Nephron progenitor cell (in vitro differentiated cells): ENCODE results near the gene ZNF546.

Experiments used
- DNase-seq: peaks from one replicate; pipeline ENCODE4 v3.0.0; 2021
- H3K27ac Mint-ChIP-seq: 2 replicates; pipeline ENCODE4 v1.8.0; 2021; ENCODE audit warnings: mild to moderate bottlenecking, moderate library complexity, mixed read lengths
- H3K27me3 Mint-ChIP-seq: 2 replicates; pipeline ENCODE4 v1.8.0; 2021; ENCODE audit warnings: mild to moderate bottlenecking, low read depth, mixed read lengths; ENCODE audit not compliant: poor library complexity
- H3K36me3 Mint-ChIP-seq: 2 replicates; pipeline ENCODE4 v1.8.0; 2021; ENCODE audit warnings: low read depth, mixed read lengths
- H3K4me1 Mint-ChIP-seq: 2 replicates; pipeline ENCODE4 v1.8.0; 2021; ENCODE audit warnings: mixed read lengths
- H3K4me3 Mint-ChIP-seq: 2 replicates; pipeline ENCODE4 v1.8.0; 2021; ENCODE audit warnings: mild to moderate bottlenecking, moderate library complexity, mixed read lengths
- H3K9me3 Mint-ChIP-seq: 2 replicates; pipeline ENCODE4 v1.8.0; 2021; ENCODE audit warnings: mild to moderate bottlenecking, moderate library complexity, mixed read lengths
- TF ChIP-seq, protein P1 (sequence below): fragments of 200-600 bp; sonication (generic); IDR thresholded peaks from 2 replicates; pipeline ENCODE4 v1.5.0; 2021; ENCODE audit warnings: antibody characterized with exemption

Gene ZNF546

DNA sequence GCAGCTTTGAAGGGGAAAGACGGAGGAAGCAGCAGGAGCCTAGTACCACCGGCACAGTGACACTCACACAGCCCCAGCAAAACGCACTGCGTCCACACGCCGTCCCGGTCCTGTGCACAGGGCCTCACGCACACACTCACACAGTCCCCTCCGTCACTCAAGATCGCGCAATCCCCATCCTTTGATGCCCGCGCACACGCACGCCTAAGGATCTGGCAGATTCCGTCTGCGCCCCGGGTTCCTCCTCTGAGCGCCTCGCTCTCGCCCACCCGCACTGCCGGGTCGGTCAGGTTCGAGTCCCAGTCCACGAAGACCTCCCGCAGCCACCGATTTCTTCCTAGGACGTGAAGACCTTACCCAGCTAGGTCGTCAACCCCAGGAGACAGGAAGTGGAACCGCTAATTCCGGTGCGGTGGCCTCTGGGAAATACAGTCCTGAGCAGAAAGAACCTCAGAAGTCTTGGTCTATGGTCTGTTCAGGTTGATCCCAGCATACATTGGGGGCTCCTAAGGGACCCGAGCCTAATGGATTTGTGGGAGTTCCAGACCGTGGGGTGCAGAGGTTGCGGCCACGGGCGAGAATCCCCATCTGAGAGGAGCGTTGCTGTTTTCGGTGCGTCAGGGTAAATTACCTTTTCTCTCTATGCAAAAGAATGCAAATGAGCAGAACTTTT is 59.1 kb downstream of the ZNF546 start, which contains the start of gene ZNF780B:
TSS of gene ZNF780B (minus strand) at position 400 of the 673 bp plus-strand sequence. CDS start 5,899 bp downstream, outside the sequence.
- peaks cover 71% of the 10 kb centered on the region for H3K36me3 Mint-ChIP-seq
- DNase-seq: peak; percentile 44
- H3K4me3 Mint-ChIP-seq: peak within 1 kb of the TSS; percentile 99
- peaks cover 4% of the 10 kb centered on the region for H3K27me3 Mint-ChIP-seq
- H3K27ac Mint-ChIP-seq: peak within 1 kb of the TSS; percentile 95
- peaks cover 21% of the 10 kb centered on the region for H3K4me1 Mint-ChIP-seq
- H3K9me3 Mint-ChIP-seq: peaks cover 92% of the 10 kb centered on the region
- TF ChIP-seq, protein P1, sequence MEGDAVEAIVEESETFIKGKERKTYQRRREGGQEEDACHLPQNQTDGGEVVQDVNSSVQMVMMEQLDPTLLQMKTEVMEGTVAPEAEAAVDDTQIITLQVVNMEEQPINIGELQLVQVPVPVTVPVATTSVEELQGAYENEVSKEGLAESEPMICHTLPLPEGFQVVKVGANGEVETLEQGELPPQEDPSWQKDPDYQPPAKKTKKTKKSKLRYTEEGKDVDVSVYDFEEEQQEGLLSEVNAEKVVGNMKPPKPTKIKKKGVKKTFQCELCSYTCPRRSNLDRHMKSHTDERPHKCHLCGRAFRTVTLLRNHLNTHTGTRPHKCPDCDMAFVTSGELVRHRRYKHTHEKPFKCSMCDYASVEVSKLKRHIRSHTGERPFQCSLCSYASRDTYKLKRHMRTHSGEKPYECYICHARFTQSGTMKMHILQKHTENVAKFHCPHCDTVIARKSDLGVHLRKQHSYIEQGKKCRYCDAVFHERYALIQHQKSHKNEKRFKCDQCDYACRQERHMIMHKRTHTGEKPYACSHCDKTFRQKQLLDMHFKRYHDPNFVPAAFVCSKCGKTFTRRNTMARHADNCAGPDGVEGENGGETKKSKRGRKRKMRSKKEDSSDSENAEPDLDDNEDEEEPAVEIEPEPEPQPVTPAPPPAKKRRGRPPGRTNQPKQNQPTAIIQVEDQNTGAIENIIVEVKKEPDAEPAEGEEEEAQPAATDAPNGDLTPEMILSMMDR: no peak

- Mint-ChIP-seq H3K27ac (peak overlapping the region; percentile 2), H3K9me3 (peaks cover 90% of the 10 kb centered on the region), H3K36me3 (peaks cover 66% of the 10 kb centered on the region), H3K4me3 (peak overlapping the region; percentile 99), H3K27me3 (peaks cover 4% of the 10 kb centered on the region), H3K4me1 (peaks cover 21% of the 10 kb centered on the region)
- DNase-seq: no peak
- TF ChIP-seq, protein P1: no peak
These were observed 59.6 kb downstream of the ZNF546 start for GRCh38 chr19:40056505-40056904.

DNA sequence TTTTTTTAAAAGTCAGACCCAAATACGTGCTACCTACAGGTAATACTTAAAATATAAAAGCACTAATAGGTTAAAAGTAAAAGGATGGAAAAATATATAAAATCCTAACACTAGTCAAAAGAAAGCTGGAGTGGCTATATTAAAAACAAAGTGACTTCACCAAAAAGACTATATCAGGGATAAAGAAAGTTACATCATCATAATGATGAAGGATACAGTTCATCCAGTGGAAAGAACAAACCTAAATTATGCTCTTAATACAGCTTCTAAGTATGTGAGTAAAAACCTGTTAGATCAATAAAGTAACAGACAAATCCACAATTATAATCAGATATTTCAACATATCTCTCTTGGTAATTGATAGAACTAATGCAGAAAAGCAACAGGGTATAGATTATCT is 60.3 kb downstream of the ZNF546 start:
- Mint-ChIP-seq H3K36me3 (peaks cover 59% of the 10 kb centered on the region), H3K4me1 (peaks cover 21% of the 10 kb centered on the region), H3K4me3 (peak overlapping the region; percentile 99), H3K27ac (no peak overlapping the region), H3K27me3 (peaks cover 4% of the 10 kb centered on the region), H3K9me3 (peaks cover 90% of the 10 kb centered on the region)
- TF ChIP-seq, protein P1: no peak
- DNase-seq: no peak

- no peak for DNase-seq
- Mint-ChIP-seq H3K4me3 (no peak overlapping the region), H3K4me1 (peaks cover 17% of the 10 kb centered on the region), H3K27ac (no peak overlapping the region), H3K9me3 (peaks cover 88% of the 10 kb centered on the region), H3K36me3 (peaks cover 35% of the 10 kb centered on the region), H3K27me3 (peaks cover 11% of the 10 kb centered on the region)
- TF ChIP-seq, protein P1: no peak
These were observed 62.8 kb downstream of the ZNF546 start for GRCh38 chr19:40059624-40060023.

DNA sequence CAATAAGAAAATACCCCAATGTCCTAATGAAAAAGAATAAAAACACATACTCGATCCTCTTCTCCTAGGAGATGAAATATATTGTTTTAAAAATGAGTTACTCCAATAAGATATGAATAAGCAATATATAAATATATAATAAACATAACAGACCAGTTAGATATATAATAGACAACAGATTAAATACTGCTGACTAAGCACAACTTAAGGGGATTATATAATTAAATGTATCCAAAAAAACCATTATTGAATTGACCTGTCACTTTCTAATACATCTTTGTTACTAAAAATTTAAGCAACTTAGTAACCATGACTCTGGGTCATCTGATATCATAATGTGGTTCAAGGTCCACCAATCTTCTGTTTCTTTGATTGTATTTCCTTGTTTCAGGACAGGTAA is 73.2 kb downstream of the ZNF546 start:
- Mint-ChIP-seq H3K27ac (no peak overlapping the region), H3K4me1 (no peaks in the 10 kb centered on the region), H3K9me3 (peaks cover 78% of the 10 kb centered on the region), H3K27me3 (peaks cover 4% of the 10 kb centered on the region), H3K4me3 (no peak overlapping the region), H3K36me3 (peaks cover 80% of the 10 kb centered on the region)
- no peak for DNase-seq
- TF ChIP-seq, protein P1: no peak
